Lower lobe of right lung (tissue), 2 donors: ENCODE data around the gene MGAT5B. TPM values are rescaled to one million over a fixed set of nuclear protein-coding genes. Genes with fewer than 3 reads are reported as not detected.

Source experiments
- ATAC-seq, 2 donors: fragments of 200-7000 bp; cut with Tn5 transposase; one replicate each; pipeline ENCODE4 v1.9.1; 2020 to 2022; ENCODE audit warnings: mild to moderate bottlenecking in 2 of 2, moderate library complexity in 2 of 2
- DNase-seq: peaks from one replicate; pipeline ENCODE4 v3.0.0-alpha.2; 2020
- H3K27ac ChIP-seq: fragments of 200-600 bp; one replicate; pipeline ENCODE4 v1.8.0; 2022
- H3K27me3 ChIP-seq: fragments of 200-600 bp; one replicate; pipeline ENCODE4 v1.8.0; 2022; ENCODE audit warnings: low read depth
- H3K36me3 ChIP-seq: fragments of 200-600 bp; one replicate; pipeline ENCODE4 v1.8.0; 2022; ENCODE audit warnings: mild to moderate bottlenecking
- H3K4me1 ChIP-seq: fragments of 200-600 bp; one replicate; pipeline ENCODE4 v1.8.0; 2022
- H3K4me3 ChIP-seq: fragments of 200-600 bp; one replicate; pipeline ENCODE4 v1.8.0; 2022; ENCODE audit warnings: mild to moderate bottlenecking
- H3K9me3 ChIP-seq: fragments of 200-600 bp; one replicate; pipeline ENCODE4 v1.8.0; 2022
- CTCF ChIP-seq: fragments of 200-600 bp; IDR thresholded peaks from one replicate; pipeline ENCODE4 v1.8.0; 2022; ENCODE audit warnings: antibody characterized with exemption, mild to moderate bottlenecking
- intact Hi-C: fragments of 100-400 bp; cut with DNase I; formaldehyde crosslinking; loops from one replicate; pipeline ENCODE4 v1.11.0; 2022
- total RNA-seq: library from RNA; stranded (reverse); fragmentation: NEBNext Ultra II Directional; extraction: Animal tissue kit (Norgen Biotek cat#: 25700); gene quantifications from one replicate; pipeline ENCODE4 v1.2.1, GENCODE V29; 2021
- donor health status: DM: no; HTN: yes; CAD: no; lungs with severe emphysema.

Gene MGAT5B
- total RNA-seq, 1 donor from 2014 or later = 1.3 TPM

DNA sequence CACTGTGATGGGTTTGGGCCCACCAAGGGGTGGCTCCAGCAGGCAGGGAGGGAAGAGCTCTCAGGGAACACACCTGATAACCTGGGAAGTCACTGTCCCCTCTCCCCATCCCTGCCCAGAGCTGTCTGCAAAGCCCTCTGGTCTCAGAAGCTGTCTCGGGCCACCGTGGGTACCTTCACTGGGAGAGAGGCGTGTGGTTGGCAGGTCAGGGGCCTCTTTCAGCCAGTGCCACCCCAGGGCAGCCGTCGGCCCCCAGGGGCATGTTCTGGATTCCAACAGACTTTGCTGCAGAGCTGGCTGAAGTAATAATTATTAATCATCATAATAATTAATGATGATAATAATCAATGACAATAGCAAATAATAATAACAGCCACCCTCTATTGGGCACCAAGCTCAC is 21.1 kb downstream of the MGAT5B start:
- TF ChIP-seq CTCF = no peak
- DNase-seq = no peak
- no peaks in the 10 kb centered on the region for H3K4me1 ChIP-seq

DNA sequence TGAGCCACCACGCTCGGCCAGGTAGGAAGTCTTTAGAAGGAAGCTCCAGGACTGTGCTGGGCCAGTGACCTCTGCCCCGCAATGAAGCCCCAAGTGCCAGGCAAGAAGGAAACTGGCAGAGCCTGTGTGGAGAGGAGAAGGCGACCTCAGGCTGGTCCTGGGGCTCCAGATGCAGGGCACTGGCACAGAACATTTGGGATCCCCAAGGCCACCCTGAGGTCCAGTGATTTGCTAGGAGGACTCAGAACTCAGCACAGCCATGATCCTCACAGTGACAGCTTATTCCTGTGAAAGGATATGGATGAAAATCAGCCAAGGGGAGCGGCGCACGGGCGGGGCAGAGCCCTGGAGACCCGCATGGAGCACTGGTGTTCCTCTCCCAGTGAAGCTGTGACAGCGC is 24.1 kb downstream of the MGAT5B start:
- ATAC-seq (no peak), DNase-seq (no peak)
- Histone ChIP-seq H3K27ac (no peak overlapping the region), H3K27me3 (no peaks in the 10 kb centered on the region), H3K4me3 (no peak overlapping the region), H3K4me1 (no peaks in the 10 kb centered on the region), H3K36me3 (no peaks in the 10 kb centered on the region), H3K9me3 (no peaks in the 10 kb centered on the region)
- no peak for TF ChIP-seq CTCF
- intact Hi-C loops = no loop called here

More for the DNA sequence above, 21.1 kb downstream of the MGAT5B start:
- Histone ChIP-seq H3K9me3 (no peaks in the 10 kb centered on the region), H3K4me3 (no peak overlapping the region), H3K27ac (no peak overlapping the region), H3K27me3 (no peaks in the 10 kb centered on the region), H3K36me3 (no peaks in the 10 kb centered on the region)
- intact Hi-C loops = no loop called here
- ATAC-seq = no peak

- H3K4me3 ChIP-seq = no peak overlapping the region
- ATAC-seq = no peak
- intact Hi-C loops = no loop called here
- H3K27ac ChIP-seq = no peak overlapping the region
- H3K9me3 ChIP-seq = no peaks in the 10 kb centered on the region
- H3K4me1 ChIP-seq = no peaks in the 10 kb centered on the region
- H3K36me3 ChIP-seq = no peaks in the 10 kb centered on the region
- DNase-seq = no peak
- no peak for TF ChIP-seq CTCF
- no peaks in the 10 kb centered on the region for H3K27me3 ChIP-seq
These were observed 25.6 kb downstream of the MGAT5B start for GRCh38 chr17:76893623-76894334.

- Histone ChIP-seq H3K36me3 (no peaks in the 10 kb centered on the region), H3K4me1 (no peaks in the 10 kb centered on the region), H3K27ac (no peak overlapping the region), H3K9me3 (no peaks in the 10 kb centered on the region), H3K4me3 (no peak overlapping the region), H3K27me3 (no peaks in the 10 kb centered on the region)
- no peak for DNase-seq
- no peak for TF ChIP-seq CTCF
- no peak for ATAC-seq
- intact Hi-C loops = no loop called here
These were observed 26.6 kb downstream of the MGAT5B start for GRCh38 chr17:76894842-76895241.

- no peak for TF ChIP-seq CTCF
- no peak for ATAC-seq
These were observed 28.8 kb downstream of the MGAT5B start for GRCh38 chr17:76897023-76897422.

More at GRCh38 chr17:76897023-76897422, 28.8 kb downstream of the MGAT5B start:
- Histone ChIP-seq H3K36me3 (no peaks in the 10 kb centered on the region), H3K4me3 (no peak overlapping the region), H3K9me3 (no peaks in the 10 kb centered on the region), H3K27me3 (no peaks in the 10 kb centered on the region), H3K4me1 (no peaks in the 10 kb centered on the region), H3K27ac (no peak overlapping the region)
- intact Hi-C loops = no loop called here
- DNase-seq = no peak
